Vagina (tissue), 2 donors: ENCODE measurements around the gene NAA20. TPM values are rescaled to one million over a fixed set of nuclear protein-coding genes. Genes with fewer than 3 reads are reported as not detected.

Experiments used
- DNase-seq, 2 donors: peaks; one replicate each; pipeline ENCODE4 v3.0.0-alpha.2; 2017; ENCODE audit errors: extremely low spot score in 2 of 2
- H3K27ac ChIP-seq: fragments of 200-600 bp; sonication (generic); one replicate; pipeline ENCODE4 v1.5.1; 2019
- H3K27me3 ChIP-seq: fragments of 200-600 bp; sonication (generic); one replicate; pipeline ENCODE4 v1.5.1; 2019
- H3K36me3 ChIP-seq, 2 donors: fragments of 200-600 bp; sonication (generic); one replicate each; pipeline ENCODE4 v1.5.1; 2017 to 2019
- H3K4me1 ChIP-seq: fragments of 200-600 bp; sonication (generic); one replicate; pipeline ENCODE4 v1.5.1; 2019
- H3K4me3 ChIP-seq, 2 donors: fragments of 200-600 bp; sonication (generic); 1 replicate in 1 of 2; 2 replicates in 1 of 2; pipeline ENCODE4 v1.5.1; 2016 to 2019
- H3K9me3 ChIP-seq: fragments of 200-600 bp; sonication (generic); one replicate; pipeline ENCODE4 v1.5.1; 2019
- POLR2A ChIP-seq, 2 donors: fragments of 450-650 bp; IDR thresholded peaks; one replicate each; pipeline ENCODE4 v1.6.1; 2017; ENCODE audit warnings: antibody characterized with exemption in 2 of 2, mild to moderate bottlenecking in 2 of 2, moderate library complexity in 2 of 2
- POLR2AphosphoS5 ChIP-seq, 2 donors: sonication (generic); formaldehyde crosslinking; IDR thresholded peaks; one replicate each; pipeline ENCODE4 v1.9.0; 2017; ENCODE audit warnings: antibody characterized with exemption in 2 of 2, mild to moderate bottlenecking in 2 of 2, low read depth in 1 of 2; ENCODE audit not compliant: insufficient read depth in 1 of 2
- intact Hi-C: fragments of 100-400 bp; cut with DNase I; formaldehyde crosslinking; loops from one replicate; pipeline ENCODE4 v1.15.1; 2023
- total RNA-seq: library from RNA; depleted of rRNA; stranded (reverse); fragments of >200 nt; gene quantifications from one replicate; pipeline ENCODE4 v1.2.3, GENCODE V29; 2016
- TF ChIP-seq, protein P1 (sequence below), 3 experiments: fragments of 450-650 bp in 2 of 3; fragments of 200-600 bp in 1 of 3; sonication (generic) in 1 of 3; IDR thresholded peaks; one replicate each; pipeline ENCODE4 v1.5.1; 2017 to 2019; ENCODE audit warnings: antibody characterized with exemption in 3 of 3, mild to moderate bottlenecking in 2 of 3, moderate library complexity in 2 of 3

Gene NAA20
- total RNA-seq, 1 donor from 2014 or later, result 28.2 TPM

DNA sequence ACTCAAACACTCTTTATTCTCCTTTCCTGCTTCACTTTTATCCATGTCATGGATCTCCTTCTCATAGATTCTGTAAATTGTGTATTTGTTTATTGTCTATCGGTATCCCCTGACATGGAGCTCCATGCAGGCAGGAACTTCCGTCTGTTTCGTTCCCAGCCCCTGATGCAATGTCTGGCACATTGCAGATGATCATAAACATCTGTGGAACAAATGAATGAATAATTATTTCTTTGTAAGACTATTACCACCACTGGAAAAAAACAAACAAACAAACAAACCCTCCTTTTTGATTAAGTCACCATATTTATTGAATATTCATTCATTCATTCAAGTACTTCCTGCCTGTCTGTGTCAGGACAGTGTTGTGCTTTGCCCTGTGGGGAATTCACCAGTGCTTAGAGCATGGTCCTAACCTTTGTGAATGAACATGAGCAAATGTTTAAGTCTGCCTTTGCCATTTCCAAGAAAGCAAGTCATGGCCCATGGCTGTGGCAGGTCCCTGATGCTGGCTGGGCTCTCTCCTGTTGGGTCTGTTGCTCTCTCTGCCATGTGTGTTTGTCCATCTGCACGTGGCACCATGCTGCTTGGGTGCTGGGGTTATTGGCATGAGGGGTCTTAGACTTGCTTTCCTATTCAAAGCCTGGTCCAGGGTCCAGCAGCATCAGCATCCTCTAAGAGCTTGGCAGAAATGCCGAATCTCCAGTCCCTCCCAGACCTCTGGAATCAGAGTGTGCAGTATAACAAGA is 47.5 kb upstream of the NAA20 start:
- Histone ChIP-seq H3K4me1 (peaks cover 37% of the 10 kb centered on the region), H3K9me3 (no peaks in the 10 kb centered on the region), H3K27ac (no peak overlapping the region), H3K36me3 (peaks cover 0 to 9% of the 10 kb centered on the region in 2 donors), H3K27me3 (no peaks in the 10 kb centered on the region), H3K4me3 (no peak overlapping the region)
- no peak for DNase-seq
- no peak for TF ChIP-seq POLR2AphosphoS5 (IDR thresholded peaks at IDR 0.05; ENCODE audit: insufficient read depth in 1 of 2, low read depth in 1 of 2)
- TF ChIP-seq POLR2A (IDR thresholded peaks at IDR 0.05), result no peak
- TF ChIP-seq, protein P1, sequence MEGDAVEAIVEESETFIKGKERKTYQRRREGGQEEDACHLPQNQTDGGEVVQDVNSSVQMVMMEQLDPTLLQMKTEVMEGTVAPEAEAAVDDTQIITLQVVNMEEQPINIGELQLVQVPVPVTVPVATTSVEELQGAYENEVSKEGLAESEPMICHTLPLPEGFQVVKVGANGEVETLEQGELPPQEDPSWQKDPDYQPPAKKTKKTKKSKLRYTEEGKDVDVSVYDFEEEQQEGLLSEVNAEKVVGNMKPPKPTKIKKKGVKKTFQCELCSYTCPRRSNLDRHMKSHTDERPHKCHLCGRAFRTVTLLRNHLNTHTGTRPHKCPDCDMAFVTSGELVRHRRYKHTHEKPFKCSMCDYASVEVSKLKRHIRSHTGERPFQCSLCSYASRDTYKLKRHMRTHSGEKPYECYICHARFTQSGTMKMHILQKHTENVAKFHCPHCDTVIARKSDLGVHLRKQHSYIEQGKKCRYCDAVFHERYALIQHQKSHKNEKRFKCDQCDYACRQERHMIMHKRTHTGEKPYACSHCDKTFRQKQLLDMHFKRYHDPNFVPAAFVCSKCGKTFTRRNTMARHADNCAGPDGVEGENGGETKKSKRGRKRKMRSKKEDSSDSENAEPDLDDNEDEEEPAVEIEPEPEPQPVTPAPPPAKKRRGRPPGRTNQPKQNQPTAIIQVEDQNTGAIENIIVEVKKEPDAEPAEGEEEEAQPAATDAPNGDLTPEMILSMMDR (IDR thresholded peaks at IDR 0.05), result no peak
- intact Hi-C loops, result no loop called here

DNA sequence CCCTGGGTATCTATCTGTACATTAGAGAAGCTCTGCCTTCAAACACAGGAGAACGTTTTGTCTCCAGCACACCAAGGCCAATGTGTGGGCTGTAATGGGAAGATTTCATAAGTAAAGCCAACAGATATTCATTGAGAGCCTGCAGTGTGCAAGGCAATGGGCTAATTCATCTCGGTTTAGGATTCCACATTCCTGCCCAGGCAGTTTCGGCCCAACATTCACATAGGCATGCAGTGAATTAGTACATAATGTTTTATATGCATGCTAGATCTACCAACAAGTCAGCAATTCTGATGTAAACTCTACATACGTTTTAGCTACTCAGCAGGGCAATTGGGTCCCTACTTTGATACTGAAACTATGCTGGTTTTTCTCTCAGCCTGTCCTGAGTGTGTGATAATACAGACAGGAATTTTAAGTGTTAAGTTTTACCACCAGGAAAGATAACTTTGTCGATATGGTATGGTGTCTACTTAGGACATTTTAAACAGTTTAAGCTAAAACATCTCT is 46.9 kb upstream of the NAA20 start:
- H3K4me1 ChIP-seq, result peaks cover 32% of the 10 kb centered on the region
- intact Hi-C loops, result no loop called here
- H3K27ac ChIP-seq, result no peak overlapping the region
- no peak for DNase-seq
- no peak overlapping the region for H3K4me3 ChIP-seq
- no peaks in the 10 kb centered on the region for H3K9me3 ChIP-seq
- TF ChIP-seq POLR2AphosphoS5 (IDR thresholded peaks at IDR 0.05; ENCODE audit: insufficient read depth in 1 of 2, low read depth in 1 of 2), result no peak
- H3K27me3 ChIP-seq, result no peaks in the 10 kb centered on the region
- peaks cover 0 to 9% of the 10 kb centered on the region in 2 donors for H3K36me3 ChIP-seq

DNA sequence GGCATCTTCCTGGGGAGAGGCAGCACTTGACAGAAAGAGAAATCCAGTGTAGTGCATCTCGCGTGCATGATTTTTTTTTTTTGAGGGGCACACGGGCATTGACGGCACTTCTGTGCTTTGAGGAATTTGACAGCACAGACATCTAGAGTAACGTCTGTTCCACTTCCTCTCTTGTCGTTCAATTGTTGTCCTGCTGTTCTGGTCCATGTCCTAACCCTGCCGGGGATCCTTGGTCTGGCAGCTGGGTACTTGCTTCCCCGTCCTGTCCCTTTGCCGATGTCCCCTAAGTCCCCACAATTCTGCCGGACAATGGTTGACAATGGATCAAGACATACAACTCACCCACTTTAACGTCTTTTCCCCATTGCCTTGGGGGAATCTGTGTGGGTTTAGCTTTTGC is 46.0 kb upstream of the NAA20 start:
- TF ChIP-seq POLR2A (IDR thresholded peaks at IDR 0.05) (no peak), POLR2AphosphoS5 (IDR thresholded peaks at IDR 0.05; ENCODE audit: insufficient read depth in 1 of 2, low read depth in 1 of 2) (no peak)
- TF ChIP-seq, protein P1 (IDR thresholded peaks at IDR 0.05), result no peak
- no peaks in the 10 kb centered on the region for H3K9me3 ChIP-seq
- DNase-seq, result no peak
- H3K4me3 ChIP-seq, result no peak overlapping the region
- intact Hi-C loops, result no loop called here
- H3K36me3 ChIP-seq, result peaks cover 0 to 9% of the 10 kb centered on the region in 2 donors
- no peak overlapping the region for H3K27ac ChIP-seq
- H3K4me1 ChIP-seq, result peaks cover 32% of the 10 kb centered on the region
- no peaks in the 10 kb centered on the region for H3K27me3 ChIP-seq

DNA sequence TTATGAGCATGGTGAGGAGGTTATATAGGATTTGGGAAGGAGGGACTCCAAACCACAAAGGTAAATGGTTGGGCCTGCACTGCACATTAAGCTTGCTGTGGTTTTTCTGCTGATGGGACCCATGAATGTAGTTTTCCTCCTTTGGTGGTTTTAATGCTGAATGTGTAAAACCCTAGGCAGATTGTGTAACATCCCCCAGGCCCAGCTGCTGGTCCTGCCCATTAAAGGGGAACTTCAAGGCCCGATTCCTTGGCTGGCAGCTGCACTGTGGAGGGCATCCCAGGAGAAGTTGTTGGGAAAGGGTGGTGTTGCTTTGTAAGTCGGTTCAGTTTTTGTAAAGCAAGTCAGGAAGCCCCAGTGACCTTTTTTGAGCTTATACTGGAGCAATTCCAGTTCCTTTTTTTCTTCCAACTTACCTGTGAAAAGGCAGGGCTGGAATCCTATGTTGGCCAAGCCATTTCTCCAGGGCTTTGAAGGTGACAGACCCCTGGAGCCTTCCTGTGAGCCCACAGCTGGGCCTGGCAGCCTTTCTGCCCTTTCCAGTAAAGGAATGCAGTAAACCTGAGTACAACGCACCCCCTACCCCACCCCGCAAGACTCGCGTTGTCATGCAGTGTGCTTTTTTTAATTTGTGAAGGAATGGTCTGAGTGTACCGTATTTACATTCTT is 43.1 kb upstream of the NAA20 start:
- intact Hi-C loops, result no loop called here
- Histone ChIP-seq H3K27ac (peak overlapping the region; percentile 83), H3K27me3 (no peaks in the 10 kb centered on the region), H3K4me1 (peaks cover 46% of the 10 kb centered on the region), H3K36me3 (peaks cover 0 to 18% of the 10 kb centered on the region in 2 donors), H3K4me3 (peak overlapping the region; percentile 68 to 75), H3K9me3 (no peaks in the 10 kb centered on the region)
- peak in 1 of 2 donors; percentile 93 for DNase-seq
- no peak for TF ChIP-seq POLR2A (IDR thresholded peaks at IDR 0.05)
- no peak for TF ChIP-seq POLR2AphosphoS5 (IDR thresholded peaks at IDR 0.05; ENCODE audit: insufficient read depth in 1 of 2, low read depth in 1 of 2)
- TF ChIP-seq, protein P1 (IDR thresholded peaks at IDR 0.05), result no peak

DNA sequence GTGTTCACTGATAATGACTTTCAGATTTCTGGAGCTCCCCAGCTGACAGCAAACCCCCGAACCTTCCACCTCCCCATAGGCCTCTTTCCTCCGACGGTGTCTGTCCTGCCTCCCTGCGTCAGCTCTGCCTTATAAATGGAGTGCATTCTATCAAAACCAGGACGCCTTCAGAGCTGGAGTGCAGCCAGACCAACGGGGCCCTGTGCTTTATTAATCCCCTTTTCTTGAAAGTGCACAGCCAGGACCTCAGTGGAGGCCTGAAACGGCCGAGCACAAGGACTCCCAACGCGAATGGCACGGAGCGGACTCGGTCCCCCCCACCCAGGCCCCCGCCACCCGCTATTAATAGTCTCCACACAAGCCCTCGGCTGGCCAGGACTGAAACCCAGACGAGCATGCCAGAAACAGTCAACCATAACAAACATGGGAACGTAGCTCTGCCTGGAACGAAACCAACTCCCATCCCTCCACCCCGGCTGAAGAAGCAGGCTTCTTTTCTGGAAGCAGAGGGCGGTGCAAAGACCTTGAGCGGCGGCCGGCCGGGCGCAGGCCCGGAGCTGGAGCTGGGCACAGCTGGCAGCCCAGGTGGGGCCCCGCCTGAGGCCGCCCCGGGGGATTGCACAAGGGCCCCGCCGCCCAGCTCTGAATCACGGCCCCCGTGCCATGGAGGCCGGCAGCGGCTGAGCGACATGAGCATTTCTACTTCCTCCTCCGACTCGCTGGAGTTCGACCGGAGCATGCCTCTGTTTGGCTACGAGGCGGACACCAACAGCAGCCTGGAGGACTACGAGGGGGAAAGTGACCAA is 42.3 kb upstream of the NAA20 start:
- Histone ChIP-seq H3K27me3 (no peaks in the 10 kb centered on the region), H3K4me3 (peak overlapping the region; percentile 68 to 75), H3K9me3 (no peaks in the 10 kb centered on the region), H3K27ac (peak overlapping the region; percentile 83), H3K4me1 (peaks cover 54% of the 10 kb centered on the region), H3K36me3 (peaks cover 0 to 18% of the 10 kb centered on the region in 2 donors)
- peak in 1 of 2 donors; percentile 95 for DNase-seq
- TF ChIP-seq, protein P1 (IDR thresholded peaks at IDR 0.05), result no peak
- no peak for TF ChIP-seq POLR2A (IDR thresholded peaks at IDR 0.05)
- peak in 1 of 2 donors; percentile 73 for TF ChIP-seq POLR2AphosphoS5 (IDR thresholded peaks at IDR 0.05; ENCODE audit: insufficient read depth in 1 of 2, low read depth in 1 of 2)
- intact Hi-C loops, result no loop called here
